ENCODE data around the gene CD55. TPM values are rescaled to one million over a fixed set of nuclear protein-coding genes. Genes with fewer than 3 reads are reported as not detected.

CD55 gene
- total and polyA plus RNA-seq, 4 donors: 160 to 293 (median 255) TPM

DNA sequence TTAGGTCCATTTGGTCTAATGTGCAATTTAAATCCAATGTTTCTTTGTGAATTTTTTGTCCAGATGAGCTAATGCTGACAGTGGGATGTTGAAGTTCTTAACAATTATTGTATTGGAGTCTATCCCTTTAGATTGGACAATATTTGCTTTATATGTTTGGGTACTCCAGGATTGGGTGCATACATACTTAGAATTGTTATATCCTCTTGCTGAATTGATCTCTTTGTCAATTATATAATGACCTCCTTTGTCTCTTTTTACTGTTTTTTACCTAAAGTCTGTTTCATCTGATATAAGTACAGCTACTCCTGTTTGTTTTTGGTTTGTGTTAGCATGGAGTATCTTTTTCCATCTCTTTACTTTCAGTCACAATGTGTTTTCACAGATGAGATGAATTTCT is 22.2 kb downstream of the CD55 start:
- DNase-seq: no peak
- peaks cover 0 to 17% (median 6%) of the 10 kb centered on the region in 4 donors for H3K36me3 ChIP-seq (ENCODE audit: control insufficient read depth in 4 of 4, insufficient read depth in 4 of 4, low read length in 4 of 4)

DNA sequence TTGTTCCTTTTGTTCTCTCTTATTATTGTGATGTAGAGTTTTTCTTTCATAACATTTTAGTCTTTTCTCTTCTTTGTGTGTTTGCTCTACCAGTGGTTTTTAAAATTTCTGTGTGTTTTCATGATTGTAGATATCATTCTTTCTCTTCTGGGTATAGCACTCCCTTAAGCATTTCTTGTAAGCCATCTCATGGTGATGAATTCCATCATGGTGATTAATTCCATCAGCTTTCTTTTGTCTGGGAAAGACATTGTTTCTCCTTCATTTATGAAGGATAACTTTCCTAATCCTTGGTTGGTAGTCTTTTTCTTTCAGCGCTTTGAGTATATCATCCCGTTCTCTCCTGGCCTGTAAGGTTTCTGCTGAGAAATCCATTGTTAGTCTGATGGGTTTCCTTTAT is 22.7 kb downstream of the CD55 start:
- Histone ChIP-seq H3K9me3 (ENCODE audit: control insufficient read depth in 4 of 4, insufficient read depth in 3 of 4, low read length in 3 of 4) (no peaks in the 10 kb centered on the region), H3K36me3 (ENCODE audit: control insufficient read depth in 4 of 4, insufficient read depth in 4 of 4, low read length in 4 of 4) (peaks cover 0 to 17% (median 6%) of the 10 kb centered on the region in 4 donors), H3K27ac (ENCODE audit: low read depth in 1 of 2, low read length in 1 of 2) (no peak overlapping the region), H3K27me3 (ENCODE audit: control insufficient read depth in 3 of 3, insufficient read depth in 3 of 3, low read length in 2 of 3) (no peaks in the 10 kb centered on the region), H3K4me1 (ENCODE audit: control insufficient read depth in 5 of 5, insufficient read depth in 5 of 5, low read length in 5 of 5) (peaks cover 0 to 11% (median 0%) of the 10 kb centered on the region in 5 donors), H3K9ac (ENCODE audit: insufficient read depth in 1 of 2, low read length in 2 of 2) (no peak overlapping the region), H3K4me3 (no peak overlapping the region)
- ATAC-seq (ENCODE audit: insufficient read depth, low FRiP score) (no peak), DNase-seq (no peak)
- WGBS, 2 donors: 94 to 100% methylated on average over 2 of the region's 2 CpGs
- TF ChIP-seq, protein P1, sequence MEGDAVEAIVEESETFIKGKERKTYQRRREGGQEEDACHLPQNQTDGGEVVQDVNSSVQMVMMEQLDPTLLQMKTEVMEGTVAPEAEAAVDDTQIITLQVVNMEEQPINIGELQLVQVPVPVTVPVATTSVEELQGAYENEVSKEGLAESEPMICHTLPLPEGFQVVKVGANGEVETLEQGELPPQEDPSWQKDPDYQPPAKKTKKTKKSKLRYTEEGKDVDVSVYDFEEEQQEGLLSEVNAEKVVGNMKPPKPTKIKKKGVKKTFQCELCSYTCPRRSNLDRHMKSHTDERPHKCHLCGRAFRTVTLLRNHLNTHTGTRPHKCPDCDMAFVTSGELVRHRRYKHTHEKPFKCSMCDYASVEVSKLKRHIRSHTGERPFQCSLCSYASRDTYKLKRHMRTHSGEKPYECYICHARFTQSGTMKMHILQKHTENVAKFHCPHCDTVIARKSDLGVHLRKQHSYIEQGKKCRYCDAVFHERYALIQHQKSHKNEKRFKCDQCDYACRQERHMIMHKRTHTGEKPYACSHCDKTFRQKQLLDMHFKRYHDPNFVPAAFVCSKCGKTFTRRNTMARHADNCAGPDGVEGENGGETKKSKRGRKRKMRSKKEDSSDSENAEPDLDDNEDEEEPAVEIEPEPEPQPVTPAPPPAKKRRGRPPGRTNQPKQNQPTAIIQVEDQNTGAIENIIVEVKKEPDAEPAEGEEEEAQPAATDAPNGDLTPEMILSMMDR (IDR thresholded peaks at IDR 0.05; ENCODE audit: control extremely low read depth, extremely low read depth): no peak

More for the DNA sequence above, 22.2 kb downstream of the CD55 start:
- Histone ChIP-seq H3K9ac (ENCODE audit: insufficient read depth in 1 of 2, low read length in 2 of 2) (no peak overlapping the region), H3K4me1 (ENCODE audit: control insufficient read depth in 5 of 5, insufficient read depth in 5 of 5, low read length in 5 of 5) (peaks cover 0 to 11% (median 0%) of the 10 kb centered on the region in 5 donors), H3K4me3 (no peak overlapping the region), H3K9me3 (ENCODE audit: control insufficient read depth in 4 of 4, insufficient read depth in 3 of 4, low read length in 3 of 4) (no peaks in the 10 kb centered on the region), H3K27ac (ENCODE audit: low read depth in 1 of 2, low read length in 1 of 2) (no peak overlapping the region), H3K27me3 (ENCODE audit: control insufficient read depth in 3 of 3, insufficient read depth in 3 of 3, low read length in 2 of 3) (no peaks in the 10 kb centered on the region)
- TF ChIP-seq, protein P1 (IDR thresholded peaks at IDR 0.05; ENCODE audit: control extremely low read depth, extremely low read depth): no peak
- no peak for ATAC-seq (ENCODE audit: insufficient read depth, low FRiP score)

DNA sequence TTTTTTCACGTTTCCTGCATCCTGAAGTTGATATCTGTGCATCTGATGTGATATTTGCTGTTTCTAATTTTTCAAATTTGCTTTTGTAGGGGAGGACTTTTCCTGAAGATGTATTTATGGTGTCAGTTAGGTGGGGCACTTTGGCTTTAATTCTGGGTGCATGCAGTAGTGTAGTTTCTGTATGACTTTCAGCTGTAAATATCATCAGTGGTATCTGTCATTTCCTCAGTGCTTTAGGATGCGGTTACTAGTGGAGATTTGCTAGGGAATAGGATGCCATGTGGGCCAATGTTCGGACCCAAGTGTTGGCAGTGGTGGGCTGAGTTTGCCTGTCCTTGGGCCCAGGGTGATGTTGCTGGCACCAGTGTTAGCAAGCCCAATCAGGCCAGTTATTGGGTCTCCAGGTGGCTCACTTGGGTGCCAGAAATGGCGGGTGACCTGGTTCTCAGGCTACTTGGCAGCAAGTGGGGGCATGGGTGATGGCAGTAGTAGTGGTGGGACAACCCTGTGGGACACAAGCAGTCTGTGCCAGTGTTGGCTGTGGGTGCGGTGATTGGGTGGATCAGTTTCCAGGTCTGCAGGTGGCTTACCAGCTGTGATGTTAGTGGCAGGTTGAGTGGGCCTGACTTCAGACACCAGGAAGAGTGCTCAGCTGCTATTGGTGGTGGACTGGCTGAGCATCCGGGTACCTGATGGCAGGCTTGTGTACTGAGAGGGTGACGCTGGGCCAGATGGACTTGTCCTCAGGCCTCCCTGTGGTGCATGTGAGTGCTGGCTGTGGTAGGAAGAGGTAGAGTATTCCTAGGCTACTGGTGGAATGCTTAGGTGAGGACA is 24.4 kb downstream of the CD55 start:
- ATAC-seq (ENCODE audit: insufficient read depth, low FRiP score) (no peak), DNase-seq (no peak)
- no peaks in the 10 kb centered on the region for H3K9me3 ChIP-seq (ENCODE audit: control insufficient read depth in 4 of 4, insufficient read depth in 3 of 4, low read length in 3 of 4)
- whole genome bisulfite sequencing, 2 donors: 79 to 81% methylated on average over 7 of the region's 7 CpGs
- H3K4me3 ChIP-seq: no peak overlapping the region
- H3K27ac ChIP-seq (ENCODE audit: low read depth in 1 of 2, low read length in 1 of 2): no peak overlapping the region
- H3K4me1 ChIP-seq (ENCODE audit: control insufficient read depth in 5 of 5, insufficient read depth in 5 of 5, low read length in 5 of 5): peaks cover 0 to 11% (median 0%) of the 10 kb centered on the region in 5 donors
- no peaks in the 10 kb centered on the region for H3K27me3 ChIP-seq (ENCODE audit: control insufficient read depth in 3 of 3, insufficient read depth in 3 of 3, low read length in 2 of 3)
- H3K36me3 ChIP-seq (ENCODE audit: control insufficient read depth in 4 of 4, insufficient read depth in 4 of 4, low read length in 4 of 4): peaks cover 0 to 20% (median 5%) of the 10 kb centered on the region in 4 donors
- H3K9ac ChIP-seq (ENCODE audit: insufficient read depth in 1 of 2, low read length in 2 of 2): no peak overlapping the region
- TF ChIP-seq, protein P1 (IDR thresholded peaks at IDR 0.05; ENCODE audit: control extremely low read depth, extremely low read depth): no peak
